Tracheal epithelial cell (primary cell): Measurements from ENCODE around the gene GRPR. TPM values are rescaled to one million over a fixed set of nuclear protein-coding genes. Genes with fewer than 3 reads are reported as not detected.

Source experiments
- total RNA-seq: library from RNA; depleted of rRNA; stranded (reverse); fragments of >200 nt; gene quantifications from 2 replicates; pipeline ENCODE4 v1.2.1, GENCODE V29; 2014

GRPR gene
- not detected in 2 replicates for total RNA-seq

GRCh38 chrX:16123222-16123786 is at the start of gene GRPR:
GRPR (plus strand) TSS chrX:16123565; CDS start chrX:16123954, 389 bp downstream.

DNA sequence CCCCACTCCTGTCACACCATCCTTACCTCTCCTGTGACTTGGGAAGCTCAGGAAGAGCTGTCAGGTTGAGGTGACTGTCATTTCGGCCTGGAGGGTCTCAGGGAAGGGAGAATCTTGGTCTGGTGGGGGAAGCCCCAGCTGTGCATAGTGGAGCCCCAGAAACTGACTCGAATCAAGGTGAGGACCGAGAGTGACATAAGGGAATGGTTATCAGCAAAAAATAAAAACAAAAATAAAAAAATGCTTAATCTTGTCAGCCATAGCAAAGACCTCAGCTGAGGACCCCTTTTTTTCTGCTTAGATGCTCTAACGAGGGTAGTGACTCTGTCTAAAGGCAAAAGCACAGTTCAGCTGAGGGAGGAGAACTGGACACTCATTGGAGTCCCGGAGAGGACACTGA is 43.8 kb downstream of the GRPR start, which contains the start of gene MAGEB17:
Gene MAGEB17, plus strand, starts transcription at position 301 of the 400 bp plus-strand sequence. CDS start 2,902 bp downstream, outside the sequence.

Other genes with a start within 250 kb of the GRPR start
- gene MAGEB17, start 43.9 kb downstream of the GRPR start, total RNA-seq = not detected in 2 replicates